GM20431 (cell line): ENCODE results near the gene LBR.

ENCODE experiments used
- in situ Hi-C: fragments of 300-500 bp; cut with MseI, MboI; formaldehyde crosslinking; loops from one replicate; pipeline ENCODE4 v1.15.0; 2020; ENCODE audit warnings: low sequenced_read_pairs; ENCODE audit not compliant: unreplicated experiment

LBR gene

GRCh38 chr1:225447650-225448089, 19.8 kb upstream of the LBR start:
- in situ Hi-C loops, result no loop called here

DNA sequence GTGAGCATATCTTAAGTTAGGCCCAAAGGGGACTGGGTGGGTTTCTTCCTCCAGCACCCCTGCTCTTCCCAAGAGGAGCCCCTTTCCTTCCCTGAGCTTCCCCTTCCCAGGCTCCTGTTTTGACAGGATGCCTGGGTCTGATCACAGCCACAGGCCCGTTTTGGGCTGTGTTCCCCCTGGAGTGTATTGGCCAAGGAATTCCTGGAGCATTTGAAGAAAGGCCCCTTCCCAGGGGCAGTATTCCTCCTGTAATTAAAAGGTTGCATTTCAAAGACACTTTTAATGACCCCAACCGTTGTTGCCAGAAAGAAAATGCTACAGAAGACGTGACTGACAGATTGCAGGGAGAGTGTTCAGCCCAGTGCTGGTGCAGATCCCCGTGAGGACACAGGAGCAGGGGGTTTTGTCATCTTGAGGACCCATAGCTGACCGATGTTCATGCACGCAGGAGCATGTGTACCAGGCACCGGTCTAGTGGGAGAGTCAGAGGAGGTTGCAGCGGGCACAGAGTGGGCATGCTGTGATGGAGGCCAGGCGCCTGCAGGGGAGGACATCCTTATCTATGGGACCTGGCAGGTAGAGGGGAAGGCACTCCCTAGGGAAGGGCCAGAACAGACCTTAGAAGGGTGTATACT, 19.3 kb upstream of the LBR start:
- in situ Hi-C loops, result no loop called here

GRCh38 chr1:225446595-225446960, 18.7 kb upstream of the LBR start:
- in situ Hi-C loops, result no loop called here

- in situ Hi-C loops, result no loop called here
Measured at GRCh38 chr1:225445639-225446594, 18.1 kb upstream of the LBR start.

DNA sequence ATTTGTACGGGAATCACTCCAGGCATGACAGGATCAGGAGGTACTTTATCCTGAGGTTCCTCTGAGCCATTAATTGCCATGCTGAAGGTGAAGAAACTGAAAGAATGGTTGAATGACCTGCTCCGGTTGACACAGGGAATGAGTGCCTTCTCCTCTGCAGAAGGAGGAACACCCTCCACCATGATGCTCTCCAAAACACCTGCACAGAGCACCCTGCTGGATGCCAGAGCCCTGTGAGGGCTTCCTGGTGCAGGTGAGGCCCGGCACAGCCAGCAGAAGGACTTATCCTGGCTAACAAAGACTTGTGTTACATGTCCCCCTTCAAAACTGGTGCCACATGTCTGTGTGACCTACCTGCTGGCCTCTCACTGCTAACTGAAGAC, 14.3 kb upstream of the LBR start:
- in situ Hi-C loops, result no loop called here

DNA sequence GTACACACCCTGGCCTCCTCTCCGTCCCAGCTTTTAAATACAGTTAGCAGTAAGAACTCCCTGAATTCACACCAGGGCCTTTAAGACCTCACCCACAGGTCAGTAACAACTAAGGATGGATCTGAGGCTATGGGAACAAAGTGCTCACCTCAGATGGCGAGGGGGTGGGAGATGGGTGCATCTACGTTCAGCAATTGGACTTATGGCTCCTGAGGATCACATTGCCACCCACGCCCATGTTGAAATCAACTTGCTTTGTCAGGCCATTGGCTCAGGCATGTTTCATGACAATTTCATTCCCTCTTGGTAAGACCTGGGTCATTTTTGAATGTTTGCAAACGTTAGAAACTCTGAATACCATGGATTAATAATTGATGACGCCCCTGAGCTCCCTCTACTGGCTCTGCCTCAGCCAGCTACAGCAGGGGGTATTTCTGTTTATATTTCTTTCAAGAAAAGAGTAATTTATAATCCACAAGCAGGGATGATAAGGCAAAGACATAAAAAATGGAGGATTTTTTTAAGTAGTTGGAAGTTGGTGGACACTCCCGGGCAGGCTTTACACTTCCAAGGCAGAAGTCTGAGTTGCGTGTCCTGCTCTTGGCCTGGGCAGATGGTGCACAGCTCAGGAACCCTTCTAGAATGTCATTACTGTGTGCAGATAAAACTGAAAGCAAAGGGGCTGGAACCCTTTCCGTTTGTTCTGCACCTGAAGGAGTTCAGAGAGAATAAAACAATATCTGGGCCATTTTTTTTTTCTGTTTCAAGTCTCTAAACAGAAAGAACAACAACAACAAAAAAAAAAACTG, 13.7 kb upstream of the LBR start:
- in situ Hi-C loops, result no loop called here

DNA sequence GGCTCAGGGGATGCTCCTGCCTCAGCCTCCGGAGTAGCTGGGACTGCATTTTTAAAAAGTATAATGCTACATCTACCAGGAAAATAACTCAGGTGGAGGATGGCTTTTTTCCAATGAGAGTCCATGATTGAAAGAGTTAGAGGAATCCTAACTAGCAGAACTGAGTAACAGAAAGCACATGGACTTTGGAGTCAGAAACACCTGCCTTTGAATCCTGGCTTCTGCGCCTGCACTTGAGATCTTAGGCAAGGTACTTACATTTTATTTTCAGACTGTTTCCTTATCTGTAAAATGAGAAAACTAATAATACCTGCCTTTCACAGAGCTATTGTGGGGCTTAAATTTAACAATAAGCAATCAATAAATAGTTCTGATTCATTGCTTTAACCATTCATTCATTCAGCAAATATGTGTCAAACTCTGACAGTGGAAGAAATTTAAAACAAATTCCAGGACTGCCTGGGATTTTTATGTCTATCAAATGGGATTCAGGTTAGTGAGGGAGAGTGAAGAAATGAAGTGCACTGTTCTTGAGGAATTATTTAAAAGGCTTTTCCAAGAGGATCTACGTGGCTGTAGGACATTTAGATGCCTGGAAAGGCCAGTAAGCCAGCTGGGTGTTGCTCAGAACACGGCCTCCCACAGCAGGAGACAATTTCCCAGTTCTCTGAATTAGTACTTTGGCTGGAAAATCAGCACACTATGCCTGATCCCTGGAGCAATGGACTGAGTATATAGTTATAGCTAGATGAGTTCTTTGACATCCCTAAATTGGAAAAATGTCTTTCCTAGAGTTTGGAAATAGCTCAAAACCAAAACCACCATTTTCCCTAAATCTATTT, 12.8 kb upstream of the LBR start:
- in situ Hi-C loops, result no loop called here

DNA sequence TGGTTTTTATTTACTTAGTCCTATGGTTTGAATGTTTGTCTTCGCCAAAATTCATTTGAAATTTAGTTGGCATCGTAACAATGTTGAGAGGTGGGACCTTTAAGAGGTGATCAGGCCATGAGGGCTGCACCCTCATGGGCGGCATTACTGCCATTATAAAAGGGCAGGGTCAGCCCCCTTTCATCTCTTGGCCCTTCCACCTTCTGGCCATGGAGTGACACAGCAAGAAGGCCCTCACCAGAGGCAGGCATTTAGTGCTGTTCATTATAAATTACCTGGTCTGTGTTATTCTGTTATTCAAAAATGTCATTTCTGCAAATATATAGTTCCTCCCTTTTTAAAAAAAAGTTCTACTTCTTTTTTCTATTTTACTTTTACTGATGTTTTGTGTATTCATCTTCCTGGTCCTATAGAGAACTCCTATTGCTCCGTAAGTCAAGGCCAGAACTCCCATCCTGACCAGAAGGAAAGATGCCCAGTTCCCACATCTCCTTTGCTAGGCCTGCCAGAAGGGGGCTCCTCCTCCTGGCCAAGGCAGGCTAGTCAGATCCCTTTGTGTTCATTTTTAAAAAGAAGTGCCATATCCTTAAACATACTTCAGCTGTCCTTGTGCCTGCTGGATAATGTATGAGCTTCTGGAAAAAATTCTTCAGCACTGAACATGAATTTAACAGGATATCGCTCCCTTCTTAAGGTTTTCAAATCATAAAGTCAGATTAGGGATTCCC, 10.0 kb upstream of the LBR start:
- in situ Hi-C loops, result no loop called here

DNA sequence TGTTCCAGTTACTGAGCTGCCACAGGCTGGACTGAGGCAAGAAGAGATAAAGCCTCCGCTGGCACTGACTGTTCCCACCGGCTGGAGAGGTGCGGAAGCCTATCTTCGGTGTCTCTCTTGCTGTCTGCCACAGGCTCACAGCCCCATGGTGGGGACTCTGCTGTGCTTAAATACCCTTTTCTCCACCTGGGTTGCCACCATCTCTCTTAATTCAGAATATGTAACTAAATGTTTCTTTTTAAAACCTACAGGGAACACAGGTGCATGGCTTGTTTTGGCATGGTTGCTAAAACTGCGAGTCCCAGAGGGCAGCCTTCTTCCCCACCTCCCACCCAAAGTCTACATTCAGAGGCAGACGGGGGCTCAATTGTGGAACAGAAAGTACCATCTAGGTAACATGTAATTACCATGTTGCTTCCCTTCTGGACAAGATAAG, 8.1 kb upstream of the LBR start:
- in situ Hi-C loops, result no loop called here

GRCh38 chr1:225435487-225435886, 7.6 kb upstream of the LBR start:
- in situ Hi-C loops, result no loop called here

DNA sequence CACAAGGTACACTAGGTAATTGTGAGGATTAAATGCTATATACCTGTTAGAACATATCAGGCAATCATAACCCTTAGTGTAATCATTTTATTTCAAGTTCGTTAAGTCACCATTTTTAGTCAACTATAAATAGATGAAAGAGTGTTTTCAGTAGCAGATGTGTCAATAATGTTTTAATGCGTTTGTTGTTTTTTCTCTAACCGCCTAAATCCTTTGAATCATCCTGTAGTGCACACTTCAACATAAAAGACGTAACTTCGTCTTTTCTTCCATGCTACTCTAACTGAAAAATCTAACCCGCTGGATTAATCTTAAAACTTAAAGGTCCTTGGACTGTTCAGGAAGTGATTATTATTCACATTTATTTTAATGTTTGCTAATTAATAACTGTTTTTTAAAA, 7.2 kb upstream of the LBR start:
- in situ Hi-C loops, result no loop called here

DNA sequence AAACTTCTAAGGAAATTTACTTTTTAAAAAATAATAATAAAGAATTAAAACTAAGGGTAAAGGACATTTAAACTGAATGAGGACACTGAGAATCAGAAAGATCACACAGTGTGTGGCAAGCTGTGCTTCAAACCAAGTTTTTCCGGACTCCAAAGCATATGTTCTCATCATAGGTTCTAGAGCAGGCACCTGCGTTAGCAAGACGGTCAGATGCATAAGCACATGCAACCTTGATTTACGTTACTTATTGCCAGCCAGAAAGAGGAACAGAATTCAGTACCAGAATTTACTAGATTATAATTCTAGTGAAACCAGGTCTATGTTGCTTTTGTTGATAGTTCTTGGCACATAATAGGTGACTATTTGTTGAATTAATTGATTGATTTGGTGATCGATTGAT, 6.2 kb upstream of the LBR start:
- in situ Hi-C loops, result no loop called here

DNA sequence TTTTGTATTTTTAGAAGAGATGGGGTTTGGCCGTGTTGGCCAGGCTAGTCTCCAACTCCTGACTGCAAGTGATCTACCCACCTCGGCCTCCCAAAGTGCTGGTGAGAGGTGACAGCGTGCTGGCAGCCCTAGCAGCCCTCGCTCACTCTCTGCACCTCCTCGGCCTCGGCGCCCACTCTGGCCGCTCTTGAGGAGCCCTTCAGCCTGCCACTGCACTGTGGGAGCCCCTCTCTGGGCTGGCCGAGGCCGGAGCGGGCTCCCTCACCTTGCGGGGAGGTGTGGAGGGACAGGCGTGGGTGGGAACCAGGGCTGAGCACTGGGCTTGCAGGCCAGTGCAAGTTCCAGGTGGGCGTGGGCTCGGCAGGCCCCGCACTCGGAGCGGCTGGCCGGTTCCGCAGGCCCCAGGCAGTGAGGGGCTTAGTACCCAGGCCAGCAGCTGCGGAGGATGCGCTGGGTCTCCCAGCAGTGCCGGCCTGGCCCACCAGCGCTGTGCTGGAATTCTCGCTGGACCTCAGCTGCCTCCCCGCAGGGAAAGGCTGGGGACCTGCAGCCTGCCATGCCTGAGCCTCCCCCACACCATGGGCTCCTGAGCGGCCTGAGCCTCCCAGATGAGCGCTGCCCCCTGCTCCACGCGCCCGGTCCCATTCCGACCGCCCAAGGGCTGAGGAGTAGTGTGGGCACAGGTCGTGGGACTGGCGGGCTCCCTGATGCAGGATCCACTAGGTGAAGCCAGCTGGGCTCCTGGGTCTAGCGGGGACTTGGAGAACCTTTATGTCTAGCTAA, 3.4 kb upstream of the LBR start:
- in situ Hi-C loops, result no loop called here

GRCh38 chr1:225430301-225430700, 2.5 kb upstream of the LBR start:
- in situ Hi-C loops, result no loop called here

- in situ Hi-C loops, result no loop called here
Measured at GRCh38 chr1:225428881-225429455, 1.1 kb upstream of the LBR start.

DNA sequence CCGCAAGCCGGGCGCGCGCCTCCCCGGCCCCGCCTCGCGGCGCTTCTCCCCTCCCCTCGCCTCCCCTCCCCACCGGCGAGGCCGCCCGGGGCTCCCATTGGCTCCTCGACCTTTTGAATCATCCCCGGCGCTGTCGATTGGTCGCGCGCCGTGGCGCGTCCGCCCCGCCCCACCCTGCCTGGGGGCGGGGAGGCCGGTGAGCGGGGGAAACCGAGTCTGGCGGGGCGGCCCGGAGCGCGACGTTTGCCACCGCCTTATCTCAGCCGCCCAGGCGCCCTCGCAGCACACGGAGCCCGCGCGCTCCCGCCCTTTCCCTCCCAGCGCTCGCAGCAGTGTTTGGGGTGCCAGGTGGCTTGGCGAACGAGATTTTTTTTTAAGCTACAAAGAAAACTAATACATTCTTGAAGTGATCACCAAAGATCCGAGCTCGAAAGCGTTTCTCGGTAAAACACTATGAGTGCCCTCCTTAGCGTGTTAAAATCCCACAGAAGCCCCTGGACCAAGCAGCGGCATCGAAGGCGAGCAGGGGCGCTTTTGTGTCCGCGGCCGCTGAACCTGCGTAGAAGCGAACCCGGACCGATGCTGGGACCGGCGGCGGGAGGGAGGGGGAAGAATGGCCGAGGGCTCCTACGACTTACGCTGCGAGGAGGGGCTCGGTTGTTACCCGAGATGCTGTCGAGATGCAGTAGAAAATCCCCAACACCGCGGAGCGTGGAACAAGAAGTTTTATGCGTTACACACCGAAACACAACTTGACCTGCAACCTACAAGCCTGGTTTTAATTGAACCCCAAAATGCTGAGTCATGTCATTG, 436 bp upstream of the LBR start:
- in situ Hi-C loops, result no loop called here
